GM21737 (cell line): Measurements from ENCODE around the gene KRT20.
"Not testable (repeated sequence)": the region's sequence is repeated elsewhere in the genome, so short reads cannot be mapped to it uniquely, and the experiment has no call there.

Experiments
- ATAC-seq: cut with Tn5 transposase; IDR thresholded peaks from one replicate; pipeline ENCODE4 v1.9.1; 2021; ENCODE audit warnings: mild to moderate bottlenecking, moderate library complexity; ENCODE audit not compliant: unreplicated experiment

Gene KRT20

GRCh38 chr17:40884708-40885512 lies at the start of gene KRT20:
Gene KRT20, minus strand, starts transcription at chr17:40885242. Its CDS starts 57 bp downstream, at chr17:40885185.
- no peak for ATAC-seq

GRCh38 chr17:40932608-40933007 lies 47.6 kb upstream of the KRT20 start:
- no peak for ATAC-seq

DNA sequence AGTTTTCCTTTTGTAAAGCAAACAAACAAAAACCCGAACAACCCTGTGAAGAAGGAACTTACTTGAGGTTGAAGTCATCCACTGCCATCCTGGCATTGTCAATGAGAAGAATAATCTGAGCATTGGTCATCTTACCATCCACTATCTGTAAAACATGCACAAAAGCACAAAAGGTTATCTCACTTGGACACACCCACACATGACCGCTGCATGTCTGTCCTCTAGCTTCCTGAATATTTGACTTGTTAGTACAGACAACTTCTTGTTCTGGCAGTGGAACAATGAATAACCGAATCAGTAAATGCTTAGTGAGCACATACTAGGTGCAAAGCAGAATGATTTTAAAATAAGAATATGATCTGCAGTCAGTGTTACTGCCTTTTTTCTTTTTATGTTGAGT lies 46.3 kb upstream of the KRT20 start:
- ATAC-seq, result no peak

GRCh38 chr17:40926341-40926740 lies 41.3 kb upstream of the KRT20 start:
- ATAC-seq, result no peak

DNA sequence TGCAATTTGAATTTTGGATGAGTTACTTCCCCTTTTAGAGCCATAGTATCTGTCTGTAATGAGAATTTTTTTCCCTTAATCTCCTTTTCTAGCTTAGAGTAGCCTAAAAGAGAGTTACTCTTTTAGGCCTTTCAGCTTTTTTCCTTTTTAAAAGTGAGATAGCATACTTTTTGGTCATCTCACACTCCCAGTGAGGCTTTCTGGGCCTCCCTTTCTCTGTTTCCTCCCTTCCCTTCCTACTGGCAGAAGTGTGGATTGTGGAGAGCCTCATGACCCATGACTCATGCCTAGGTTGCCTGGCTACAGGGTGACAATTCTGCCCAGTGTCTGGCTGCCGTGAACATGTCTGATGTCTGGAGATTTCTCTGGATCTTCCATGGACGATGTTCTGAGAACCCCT lies 37.2 kb upstream of the KRT20 start:
- no peak for ATAC-seq

DNA sequence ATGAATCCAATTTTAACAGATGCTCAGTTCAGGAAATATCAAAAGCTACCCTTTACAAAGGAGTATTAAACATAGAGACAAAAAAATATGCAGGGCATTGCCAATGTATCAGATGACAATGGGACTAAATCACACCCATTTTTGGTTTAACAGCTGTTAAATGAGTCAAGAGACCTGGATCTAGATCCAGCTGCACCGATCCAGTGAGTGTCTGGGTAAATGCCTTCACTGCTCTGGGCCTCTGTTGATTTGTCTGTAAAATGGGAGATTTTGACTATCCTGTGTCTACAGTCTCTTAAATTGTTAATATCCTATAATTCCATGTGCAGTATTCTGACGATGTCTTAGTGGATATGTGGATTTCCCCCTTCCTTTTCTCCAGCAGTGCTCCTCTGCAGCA lies 36.0 kb upstream of the KRT20 start:
- no peak for ATAC-seq

- not testable (repeated sequence) for ATAC-seq
Observed at GRCh38 chr17:40917116-40917515, 32.1 kb upstream of the KRT20 start.

- no peak for ATAC-seq
Observed at GRCh38 chr17:40916366-40916765, 31.3 kb upstream of the KRT20 start.

DNA sequence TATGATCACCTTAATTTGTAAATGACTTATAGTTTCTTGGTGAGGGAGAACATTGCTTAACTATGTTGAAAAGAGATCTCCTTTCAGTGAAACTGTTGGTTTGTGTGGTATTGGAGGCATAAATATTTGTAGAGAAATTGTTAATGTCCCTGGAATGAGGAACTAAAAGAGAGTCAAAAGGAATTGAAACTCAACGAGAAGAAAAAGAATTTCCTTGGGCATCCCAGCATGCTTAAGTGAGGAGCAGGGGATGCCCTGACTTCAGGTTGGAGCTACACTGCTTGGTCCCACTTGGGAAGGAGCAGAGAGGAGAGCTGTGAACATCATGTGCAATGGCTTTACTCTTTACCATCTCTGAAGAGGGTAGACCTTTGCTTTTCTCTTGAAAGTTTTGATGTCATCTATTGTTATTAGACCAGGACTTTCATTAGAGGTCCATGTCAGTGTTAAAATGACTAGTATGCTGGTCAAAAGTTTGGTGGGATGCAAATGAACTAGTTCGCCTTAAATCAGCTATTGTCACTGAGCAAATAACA lies 30.7 kb upstream of the KRT20 start:
- no peak for ATAC-seq

DNA sequence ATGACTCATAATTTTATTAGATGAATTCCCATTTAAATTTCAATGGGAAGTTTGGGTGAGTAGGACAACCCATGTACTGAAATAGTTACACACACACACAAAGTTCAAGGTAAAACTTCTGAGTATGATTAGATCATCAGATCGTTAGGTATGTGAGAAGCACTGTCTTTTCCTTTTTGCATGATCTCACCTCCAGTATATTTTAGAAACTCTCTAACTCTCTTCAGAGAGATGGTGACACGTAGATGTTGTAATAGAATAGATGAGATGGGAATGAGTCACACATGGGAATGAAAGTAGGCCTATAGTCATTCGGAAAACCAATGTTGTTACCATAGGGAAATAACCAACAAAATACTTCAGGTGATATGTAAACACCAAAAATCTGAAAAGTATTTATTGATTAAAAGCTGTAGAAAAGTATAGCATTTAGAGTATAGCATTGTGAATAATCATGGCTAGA lies 30.2 kb upstream of the KRT20 start:
- no peak for ATAC-seq

DNA sequence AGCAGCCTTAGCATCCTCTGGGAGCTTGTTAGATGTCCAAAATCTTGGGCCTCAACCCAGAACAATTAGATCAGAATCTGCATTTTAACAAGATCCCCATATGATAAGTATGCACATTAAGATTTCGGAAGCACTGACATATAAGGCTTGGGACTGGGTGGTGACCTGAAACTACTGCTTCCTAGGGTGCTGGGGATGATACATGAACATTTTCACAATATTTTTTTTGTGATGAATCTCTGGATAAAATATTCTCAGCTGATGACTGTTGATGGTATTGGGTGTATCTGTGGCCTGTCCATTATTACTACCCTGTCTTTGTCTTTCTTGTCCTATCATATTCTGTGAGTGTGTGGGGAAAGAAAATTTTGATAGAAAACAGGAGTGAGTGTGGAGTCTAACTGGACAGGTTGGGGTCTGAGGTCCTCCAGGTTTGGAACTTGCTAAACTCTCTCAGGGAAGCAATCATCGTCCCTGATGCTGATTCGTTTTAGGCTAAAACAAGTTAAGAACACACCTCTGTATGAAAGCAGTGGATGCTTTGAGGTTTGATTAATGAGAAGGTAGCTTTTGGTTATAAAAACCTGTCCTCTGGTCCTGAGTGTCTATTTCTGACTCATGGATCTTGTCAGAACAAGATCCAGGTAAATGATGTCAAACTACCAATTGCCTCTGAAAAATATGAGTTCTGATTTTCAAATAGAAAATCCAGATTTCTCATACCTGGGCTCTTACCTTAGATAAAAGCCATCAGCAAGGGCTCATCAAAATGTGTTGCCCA lies 29.2 kb upstream of the KRT20 start:
- no peak for ATAC-seq

- ATAC-seq, result no peak
Observed at GRCh38 chr17:40912486-40913210, 27.6 kb upstream of the KRT20 start.

DNA sequence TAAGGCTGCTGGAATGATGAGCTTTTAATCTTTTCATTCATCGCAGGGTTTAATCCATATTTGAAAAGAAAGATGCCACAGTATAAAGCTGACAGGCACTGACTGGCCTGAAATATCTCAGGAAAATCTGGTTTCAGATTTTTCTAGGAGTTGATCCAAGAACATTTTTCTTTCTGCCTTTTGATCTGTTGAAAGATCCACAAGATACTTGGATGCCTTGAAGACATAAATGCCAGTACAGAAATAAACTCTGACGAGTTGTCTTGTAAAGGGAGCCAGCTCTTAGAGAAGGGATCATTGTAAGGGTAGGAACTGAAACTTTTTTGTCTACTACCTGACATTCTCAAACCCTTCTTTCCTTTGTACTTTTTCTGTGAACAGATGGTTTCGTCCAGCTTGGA lies 25.4 kb upstream of the KRT20 start:
- ATAC-seq, result no peak

DNA sequence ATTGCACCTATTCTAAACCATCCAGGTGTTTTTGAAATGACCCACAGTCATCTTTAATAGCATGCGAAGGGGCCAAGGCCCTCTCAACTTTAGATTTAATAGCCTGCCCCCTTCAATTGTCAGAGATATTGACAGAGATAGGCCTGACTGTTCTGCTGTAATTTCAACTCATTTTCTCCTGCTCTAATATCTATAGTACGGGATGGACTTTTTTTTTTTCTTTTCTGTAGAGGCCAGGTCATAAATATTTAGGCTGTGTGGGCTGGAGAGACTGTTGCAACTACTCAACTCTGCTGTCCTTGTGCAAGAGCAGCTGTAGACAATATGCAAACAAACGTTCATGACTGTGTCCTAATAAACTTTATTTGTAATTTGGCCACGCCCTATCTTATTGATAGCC lies 24.7 kb upstream of the KRT20 start:
- ATAC-seq, result no peak

GRCh38 chr17:40909351-40909750 lies 24.3 kb upstream of the KRT20 start:
- ATAC-seq, result no peak

- no peak for ATAC-seq
Observed at GRCh38 chr17:40906613-40907012, 21.6 kb upstream of the KRT20 start.

- no peak for ATAC-seq
Observed at GRCh38 chr17:40905370-40905769, 20.3 kb upstream of the KRT20 start.

DNA sequence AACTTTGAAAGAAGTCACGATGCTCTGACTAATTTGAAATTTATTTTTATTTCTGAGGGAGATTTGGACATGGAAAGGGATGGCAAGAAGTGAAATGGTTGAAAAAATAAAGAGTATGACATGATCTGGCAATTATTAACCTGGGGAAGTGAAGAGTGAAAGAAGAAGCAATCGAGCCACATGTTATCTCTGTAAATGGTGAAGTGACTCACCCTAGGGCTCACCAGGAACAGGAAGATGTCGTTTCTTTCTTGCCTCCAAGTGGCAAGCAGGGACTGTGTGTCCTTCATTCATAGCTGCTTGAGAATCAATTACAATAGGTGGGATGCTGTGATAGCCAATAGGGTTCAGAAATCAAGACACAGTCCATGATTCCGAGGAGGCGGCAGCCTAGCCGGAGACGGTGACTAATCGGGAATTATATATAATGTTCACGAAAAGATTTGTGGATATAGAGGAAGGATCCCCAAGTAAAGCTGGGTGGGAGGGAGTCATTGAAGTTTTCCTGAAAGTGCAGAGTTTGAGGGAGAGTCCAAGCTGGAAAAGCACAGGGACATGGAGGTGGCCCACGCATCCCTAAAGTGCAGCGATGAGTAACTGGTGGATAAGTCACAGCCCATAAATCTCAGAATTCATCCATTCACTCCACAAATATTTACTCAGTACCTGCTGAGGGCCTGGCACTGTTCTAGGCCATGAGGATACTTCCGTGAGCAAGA lies 18.2 kb upstream of the KRT20 start:
- no peak for ATAC-seq

DNA sequence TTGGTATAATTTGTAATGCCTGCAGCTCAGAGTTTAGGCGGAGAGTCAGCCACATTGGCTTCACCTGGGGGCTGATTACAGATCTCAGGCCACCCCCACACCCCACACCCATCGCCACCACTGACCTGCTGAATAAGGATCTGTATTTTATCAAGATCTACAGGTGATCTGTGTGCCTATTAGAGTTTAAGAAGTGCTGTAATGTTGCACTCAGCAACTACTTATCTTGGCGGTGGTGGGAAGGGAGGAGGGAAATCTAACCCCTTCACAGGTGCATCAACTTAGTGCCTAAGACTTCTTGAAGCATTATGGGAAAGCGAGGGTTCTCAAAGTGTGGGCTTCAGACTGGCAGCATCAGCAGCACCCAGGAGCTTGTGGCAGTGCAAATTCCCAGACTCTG lies 17.5 kb upstream of the KRT20 start:
- no peak for ATAC-seq

DNA sequence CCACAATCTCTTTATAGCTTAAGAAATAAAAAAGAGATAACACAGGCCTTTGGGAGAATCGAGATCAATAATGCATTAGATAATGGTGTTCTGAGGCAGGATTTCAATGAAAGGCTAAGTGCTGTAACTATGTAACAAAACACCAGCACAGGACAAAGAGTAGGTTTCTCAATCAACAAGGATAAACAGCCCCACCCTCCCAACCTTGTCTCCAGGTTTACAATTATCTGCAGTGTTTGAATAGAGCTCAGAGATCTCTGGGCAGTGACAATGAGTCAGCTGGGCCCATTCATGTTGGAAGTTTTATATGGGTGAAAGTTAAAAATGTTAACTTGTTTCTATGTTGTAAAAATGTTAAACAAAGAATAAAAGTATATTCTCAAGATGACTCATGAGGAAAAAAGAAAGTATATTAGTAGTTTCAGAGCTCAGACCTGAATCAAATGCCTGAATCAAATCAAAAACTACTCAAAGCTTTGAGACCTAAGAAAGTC lies 17.0 kb upstream of the KRT20 start:
- ATAC-seq, result no peak
